WTC11 (cell line): Measurements from ENCODE around the gene DRGX.

Source experiments
- AFF4 ChIP-seq: sonication (generic); formaldehyde crosslinking; IDR thresholded peaks from 2 replicates; pipeline ENCODE4 v1.8.1; 2023; ENCODE audit warnings: mild to moderate bottlenecking, missing genetic modification reagents, borderline replicate concordance
- ATF2 ChIP-seq: sonication (generic); formaldehyde crosslinking; IDR thresholded peaks from 2 replicates; pipeline ENCODE4 v1.8.1; 2022; ENCODE audit warnings: low read depth, missing genetic modification reagents, borderline replicate concordance
- ATF3 ChIP-seq: sonication (generic); formaldehyde crosslinking; conservative IDR thresholded peaks from 2 replicates; pipeline ENCODE4 v1.8.1; 2022; ENCODE audit warnings: mild to moderate bottlenecking, missing genetic modification reagents
- CTCF ChIP-seq: fragments of 200-600 bp; IDR thresholded peaks from 2 replicates; pipeline ENCODE4 v1.8.0; 2022; ENCODE audit warnings: antibody characterized with exemption
- ELF4 ChIP-seq: sonication (generic); formaldehyde crosslinking; IDR thresholded peaks from 2 replicates; pipeline ENCODE4 v1.8.1; 2022; ENCODE audit warnings: low read depth, mild to moderate bottlenecking, moderate library complexity, missing genetic modification reagents
- MXD4 ChIP-seq: fragments of 250-450 bp; sonication (Bioruptor Pico); IDR thresholded peaks from 2 replicates; pipeline ENCODE4 v1.8.0; 2021; ENCODE audit warnings: mild to moderate bottlenecking, moderate library complexity, borderline replicate concordance
- NR1H2 ChIP-seq: sonication (generic); formaldehyde crosslinking; IDR thresholded peaks from 2 replicates; pipeline ENCODE4 v1.9.0; 2021; ENCODE audit warnings: mild to moderate bottlenecking, moderate library complexity, missing genetic modification reagents
- PRDM15 ChIP-seq: sonication (generic); formaldehyde crosslinking; IDR thresholded peaks from 2 replicates; pipeline ENCODE4 v1.8.0; 2022; ENCODE audit warnings: missing genetic modification reagents
- SMAD4 ChIP-seq: sonication (generic); formaldehyde crosslinking; IDR thresholded peaks from 2 replicates; pipeline ENCODE4 v1.8.0; 2022; ENCODE audit warnings: mild to moderate bottlenecking, missing genetic modification reagents
- SP1 ChIP-seq: sonication (generic); formaldehyde crosslinking; conservative IDR thresholded peaks from 2 replicates; pipeline ENCODE4 v1.8.1; 2022; ENCODE audit warnings: missing genetic modification reagents
- ZBTB43 ChIP-seq: sonication (generic); formaldehyde crosslinking; IDR thresholded peaks from 2 replicates; pipeline ENCODE4 v1.8.1; 2023; ENCODE audit warnings: mild to moderate bottlenecking, missing genetic modification reagents
- ZNF232 ChIP-seq: sonication (generic); formaldehyde crosslinking; IDR thresholded peaks from 2 replicates; pipeline ENCODE4 v1.8.0; 2022; ENCODE audit warnings: mild to moderate bottlenecking, missing genetic modification reagents
- ZNF512 ChIP-seq: sonication (generic); formaldehyde crosslinking; IDR thresholded peaks from 2 replicates; pipeline ENCODE4 v1.8.1; 2022; ENCODE audit warnings: missing genetic modification reagents, borderline replicate concordance

GRCh38 chr10:49357910-49358309 lies 38.0 kb downstream of the DRGX start:
- TF ChIP-seq SMAD4 (CRISPR knock-in tag) (no peak), ATF3 (CRISPR knock-in tag) (no peak), CTCF (no peak), ZNF232 (CRISPR knock-in tag) (no peak), ZNF512 (CRISPR knock-in tag) (no peak), MXD4 (CRISPR knock-in tag) (no peak), ZBTB43 (CRISPR knock-in tag) (no peak), ELF4 (no peak), AFF4 (no peak), ATF2 (no peak), NR1H2 (CRISPR knock-in tag) (no peak), SP1 (CRISPR knock-in tag) (no peak), PRDM15 (CRISPR knock-in tag) (no peak)
